ENCODE measurements around the gene STX8.

DNA sequence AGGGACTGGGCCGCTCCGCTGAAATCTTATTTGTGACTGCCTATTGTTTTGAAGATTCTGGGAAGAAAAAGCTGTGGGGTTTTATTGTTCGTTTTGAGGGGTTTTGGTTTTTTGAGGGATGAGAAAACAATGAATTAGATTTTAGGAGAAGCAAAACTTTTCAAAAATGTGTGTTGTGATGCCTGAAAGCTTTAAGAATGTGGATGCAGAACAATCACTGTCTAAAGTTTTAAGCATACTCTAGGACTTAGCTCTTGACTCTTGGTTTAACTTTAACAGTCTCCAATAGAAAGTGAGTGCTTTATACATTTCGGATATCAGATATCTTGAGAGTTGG is 1.7 kb upstream of the STX8 start:
- TF ChIP-seq RAD21 (IDR thresholded peaks at IDR 0.05; ENCODE audit: low read length) (no peak), JUND (IDR thresholded peaks at IDR 0.05) (no peak), FOXJ3 (CRISPR knock-in tag; IDR thresholded peaks at IDR 0.05) (no peak), NRF1 (IDR thresholded peaks at IDR 0.05; ENCODE audit: low read depth, low read length) (no peak), ELF1 (IDR thresholded peaks at IDR 0.05) (no peak), SMC3 (IDR thresholded peaks at IDR 0.05; ENCODE audit: low read depth, low read length) (no peak), POLR2AphosphoS5 (IDR thresholded peaks at IDR 0.05; ENCODE audit: low read depth, low read length) (no peak), MEF2A (IDR thresholded peaks at IDR 0.05; ENCODE audit: borderline replicate concordance, low read depth) (no peak)
- TF ChIP-seq, protein P1, sequence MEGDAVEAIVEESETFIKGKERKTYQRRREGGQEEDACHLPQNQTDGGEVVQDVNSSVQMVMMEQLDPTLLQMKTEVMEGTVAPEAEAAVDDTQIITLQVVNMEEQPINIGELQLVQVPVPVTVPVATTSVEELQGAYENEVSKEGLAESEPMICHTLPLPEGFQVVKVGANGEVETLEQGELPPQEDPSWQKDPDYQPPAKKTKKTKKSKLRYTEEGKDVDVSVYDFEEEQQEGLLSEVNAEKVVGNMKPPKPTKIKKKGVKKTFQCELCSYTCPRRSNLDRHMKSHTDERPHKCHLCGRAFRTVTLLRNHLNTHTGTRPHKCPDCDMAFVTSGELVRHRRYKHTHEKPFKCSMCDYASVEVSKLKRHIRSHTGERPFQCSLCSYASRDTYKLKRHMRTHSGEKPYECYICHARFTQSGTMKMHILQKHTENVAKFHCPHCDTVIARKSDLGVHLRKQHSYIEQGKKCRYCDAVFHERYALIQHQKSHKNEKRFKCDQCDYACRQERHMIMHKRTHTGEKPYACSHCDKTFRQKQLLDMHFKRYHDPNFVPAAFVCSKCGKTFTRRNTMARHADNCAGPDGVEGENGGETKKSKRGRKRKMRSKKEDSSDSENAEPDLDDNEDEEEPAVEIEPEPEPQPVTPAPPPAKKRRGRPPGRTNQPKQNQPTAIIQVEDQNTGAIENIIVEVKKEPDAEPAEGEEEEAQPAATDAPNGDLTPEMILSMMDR (IDR thresholded peaks at IDR 0.05): no peak
- TF ChIP-seq, protein P2, sequence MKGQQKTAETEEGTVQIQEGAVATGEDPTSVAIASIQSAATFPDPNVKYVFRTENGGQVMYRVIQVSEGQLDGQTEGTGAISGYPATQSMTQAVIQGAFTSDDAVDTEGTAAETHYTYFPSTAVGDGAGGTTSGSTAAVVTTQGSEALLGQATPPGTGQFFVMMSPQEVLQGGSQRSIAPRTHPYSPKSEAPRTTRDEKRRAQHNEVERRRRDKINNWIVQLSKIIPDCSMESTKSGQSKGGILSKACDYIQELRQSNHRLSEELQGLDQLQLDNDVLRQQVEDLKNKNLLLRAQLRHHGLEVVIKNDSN (IDR thresholded peaks at IDR 0.05; ENCODE audit: borderline replicate concordance, low read depth): no peak
- TF ChIP-seq, protein P3, sequence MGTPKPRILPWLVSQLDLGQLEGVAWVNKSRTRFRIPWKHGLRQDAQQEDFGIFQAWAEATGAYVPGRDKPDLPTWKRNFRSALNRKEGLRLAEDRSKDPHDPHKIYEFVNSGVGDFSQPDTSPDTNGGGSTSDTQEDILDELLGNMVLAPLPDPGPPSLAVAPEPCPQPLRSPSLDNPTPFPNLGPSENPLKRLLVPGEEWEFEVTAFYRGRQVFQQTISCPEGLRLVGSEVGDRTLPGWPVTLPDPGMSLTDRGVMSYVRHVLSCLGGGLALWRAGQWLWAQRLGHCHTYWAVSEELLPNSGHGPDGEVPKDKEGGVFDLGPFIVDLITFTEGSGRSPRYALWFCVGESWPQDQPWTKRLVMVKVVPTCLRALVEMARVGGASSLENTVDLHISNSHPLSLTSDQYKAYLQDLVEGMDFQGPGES (IDR thresholded peaks at IDR 0.05; ENCODE audit: low read depth, low read length): no peak
- TF ChIP-seq, protein P4, sequence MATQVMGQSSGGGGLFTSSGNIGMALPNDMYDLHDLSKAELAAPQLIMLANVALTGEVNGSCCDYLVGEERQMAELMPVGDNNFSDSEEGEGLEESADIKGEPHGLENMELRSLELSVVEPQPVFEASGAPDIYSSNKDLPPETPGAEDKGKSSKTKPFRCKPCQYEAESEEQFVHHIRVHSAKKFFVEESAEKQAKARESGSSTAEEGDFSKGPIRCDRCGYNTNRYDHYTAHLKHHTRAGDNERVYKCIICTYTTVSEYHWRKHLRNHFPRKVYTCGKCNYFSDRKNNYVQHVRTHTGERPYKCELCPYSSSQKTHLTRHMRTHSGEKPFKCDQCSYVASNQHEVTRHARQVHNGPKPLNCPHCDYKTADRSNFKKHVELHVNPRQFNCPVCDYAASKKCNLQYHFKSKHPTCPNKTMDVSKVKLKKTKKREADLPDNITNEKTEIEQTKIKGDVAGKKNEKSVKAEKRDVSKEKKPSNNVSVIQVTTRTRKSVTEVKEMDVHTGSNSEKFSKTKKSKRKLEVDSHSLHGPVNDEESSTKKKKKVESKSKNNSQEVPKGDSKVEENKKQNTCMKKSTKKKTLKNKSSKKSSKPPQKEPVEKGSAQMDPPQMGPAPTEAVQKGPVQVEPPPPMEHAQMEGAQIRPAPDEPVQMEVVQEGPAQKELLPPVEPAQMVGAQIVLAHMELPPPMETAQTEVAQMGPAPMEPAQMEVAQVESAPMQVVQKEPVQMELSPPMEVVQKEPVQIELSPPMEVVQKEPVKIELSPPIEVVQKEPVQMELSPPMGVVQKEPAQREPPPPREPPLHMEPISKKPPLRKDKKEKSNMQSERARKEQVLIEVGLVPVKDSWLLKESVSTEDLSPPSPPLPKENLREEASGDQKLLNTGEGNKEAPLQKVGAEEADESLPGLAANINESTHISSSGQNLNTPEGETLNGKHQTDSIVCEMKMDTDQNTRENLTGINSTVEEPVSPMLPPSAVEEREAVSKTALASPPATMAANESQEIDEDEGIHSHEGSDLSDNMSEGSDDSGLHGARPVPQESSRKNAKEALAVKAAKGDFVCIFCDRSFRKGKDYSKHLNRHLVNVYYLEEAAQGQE (IDR thresholded peaks at IDR 0.05; ENCODE audit: low read depth, low read length): no peak
- TF ChIP-seq, protein P5, sequence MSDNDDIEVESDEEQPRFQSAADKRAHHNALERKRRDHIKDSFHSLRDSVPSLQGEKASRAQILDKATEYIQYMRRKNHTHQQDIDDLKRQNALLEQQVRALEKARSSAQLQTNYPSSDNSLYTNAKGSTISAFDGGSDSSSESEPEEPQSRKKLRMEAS (IDR thresholded peaks at IDR 0.05; ENCODE audit: low read depth): no peak

Measured in SK-N-SH (cell line).